OCI-LY3 (cell line): ENCODE data around the gene CEBPB.

ENCODE experiments used
- EZH2phosphoT487 ChIP-seq: fragments of 200-600 bp; shearing (Covaris generic); IDR thresholded peaks from 2 replicates; pipeline ENCODE4 v1.6.1; 2018; ENCODE audit warnings: antibody characterized with exemption, mixed run types, low read depth
- TF ChIP-seq, protein P1 (sequence below): fragments of 200-600, 300-600 bp; sonication (generic); IDR thresholded peaks from 2 replicates; pipeline ENCODE4 v1.5.1; 2014; ENCODE audit warnings: antibody characterized with exemption, low read length, low read depth

DNA sequence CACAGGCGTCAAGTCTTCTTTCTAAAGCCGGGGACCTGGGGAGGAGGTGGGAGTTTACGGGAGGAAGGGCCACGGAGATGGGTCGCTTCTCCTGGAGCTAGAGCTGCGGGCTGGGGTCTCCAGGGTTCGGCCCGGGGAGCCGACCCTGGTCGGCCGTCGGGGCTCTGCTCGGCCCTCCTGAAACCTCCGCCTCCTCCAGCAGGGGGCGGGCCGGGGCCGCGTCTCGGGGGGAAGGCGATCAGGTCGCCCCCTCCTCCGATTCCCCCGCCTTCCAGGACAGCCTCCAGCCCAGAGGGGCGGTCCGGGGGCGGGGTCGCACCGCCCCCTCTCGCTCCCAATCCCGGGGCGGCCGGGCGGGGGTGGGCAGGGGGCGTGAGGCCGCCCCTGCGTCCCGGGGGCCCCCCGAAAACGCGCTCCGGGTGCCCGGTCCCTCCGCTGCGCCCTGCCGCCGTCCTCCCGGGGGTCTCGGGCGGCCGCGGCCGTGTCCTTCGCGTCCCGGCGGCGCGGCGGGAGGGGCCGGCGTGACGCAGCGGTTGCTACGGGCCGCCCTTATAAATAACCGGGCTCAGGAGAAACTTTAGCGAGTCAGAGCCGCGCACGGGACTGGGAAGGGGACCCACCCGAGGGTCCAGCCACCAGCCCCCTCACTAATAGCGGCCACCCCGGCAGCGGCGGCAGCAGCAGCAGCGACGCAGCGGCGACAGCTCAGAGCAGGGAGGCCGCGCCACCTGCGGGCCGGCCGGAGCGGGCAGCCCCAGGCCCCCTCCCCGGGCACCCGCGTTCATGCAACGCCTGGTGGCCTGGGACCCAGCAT is at the start of gene CEBPB:
- TF ChIP-seq, protein P1, sequence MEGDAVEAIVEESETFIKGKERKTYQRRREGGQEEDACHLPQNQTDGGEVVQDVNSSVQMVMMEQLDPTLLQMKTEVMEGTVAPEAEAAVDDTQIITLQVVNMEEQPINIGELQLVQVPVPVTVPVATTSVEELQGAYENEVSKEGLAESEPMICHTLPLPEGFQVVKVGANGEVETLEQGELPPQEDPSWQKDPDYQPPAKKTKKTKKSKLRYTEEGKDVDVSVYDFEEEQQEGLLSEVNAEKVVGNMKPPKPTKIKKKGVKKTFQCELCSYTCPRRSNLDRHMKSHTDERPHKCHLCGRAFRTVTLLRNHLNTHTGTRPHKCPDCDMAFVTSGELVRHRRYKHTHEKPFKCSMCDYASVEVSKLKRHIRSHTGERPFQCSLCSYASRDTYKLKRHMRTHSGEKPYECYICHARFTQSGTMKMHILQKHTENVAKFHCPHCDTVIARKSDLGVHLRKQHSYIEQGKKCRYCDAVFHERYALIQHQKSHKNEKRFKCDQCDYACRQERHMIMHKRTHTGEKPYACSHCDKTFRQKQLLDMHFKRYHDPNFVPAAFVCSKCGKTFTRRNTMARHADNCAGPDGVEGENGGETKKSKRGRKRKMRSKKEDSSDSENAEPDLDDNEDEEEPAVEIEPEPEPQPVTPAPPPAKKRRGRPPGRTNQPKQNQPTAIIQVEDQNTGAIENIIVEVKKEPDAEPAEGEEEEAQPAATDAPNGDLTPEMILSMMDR: peak; percentile 76
- TF ChIP-seq EZH2phosphoT487: no peak
